Osteoblast (primary cell): ENCODE data around the gene SLC39A1. TPM values are rescaled to one million over a fixed set of nuclear protein-coding genes. Genes with fewer than 3 reads are reported as not detected.

Source experiments
- DNase-seq: peaks from one replicate; pipeline ENCODE4 v3.0.0; 2011; ENCODE audit warnings: low spot score, mixed read lengths; ENCODE audit not compliant: insufficient read length; ENCODE audit errors: missing footprints
- H2AFZ ChIP-seq: 2 replicates; pipeline ENCODE4 v1.6.0; 2011; ENCODE audit warnings: mild to moderate bottlenecking, low read length
- H3K27ac ChIP-seq: 2 replicates; pipeline ENCODE4 v1.5.1; 2011; ENCODE audit warnings: mild to moderate bottlenecking, low read depth, low read length, moderate library complexity
- H3K27me3 ChIP-seq: 2 replicates; pipeline ENCODE4 v1.6.0; 2012; ENCODE audit warnings: mild to moderate bottlenecking, control low read depth, inconsistent platforms, low read length, moderate library complexity; ENCODE audit not compliant: insufficient read depth
- H3K36me3 ChIP-seq: 2 replicates; pipeline ENCODE4 v1.5.1; 2011; ENCODE audit warnings: mild to moderate bottlenecking, low read length, control low read depth, moderate library complexity; ENCODE audit not compliant: insufficient read depth
- H3K4me1 ChIP-seq: 2 replicates; pipeline ENCODE4 v1.5.1; 2011; ENCODE audit warnings: mild to moderate bottlenecking, low read length, control low read depth, moderate library complexity; ENCODE audit not compliant: insufficient read depth
- H3K4me2 ChIP-seq: 2 replicates; pipeline ENCODE4 v1.6.0; 2011; ENCODE audit warnings: mild to moderate bottlenecking, low read length; ENCODE audit not compliant: insufficient read depth
- H3K4me3 ChIP-seq: fragments of 200-600 bp; sonication (generic); 3 replicates; pipeline ENCODE4 v1.5.1; 2012; ENCODE audit warnings: mild to moderate bottlenecking, low read length, inconsistent platforms; ENCODE audit not compliant: insufficient read depth
- H3K79me2 ChIP-seq: 2 replicates; pipeline ENCODE4 v1.6.0; 2012; ENCODE audit warnings: mild to moderate bottlenecking, low read length, control low read depth, inconsistent platforms; ENCODE audit not compliant: insufficient read depth
- H3K9me3 ChIP-seq: 2 replicates; pipeline ENCODE4 v1.5.1; 2011; ENCODE audit warnings: low read depth, low read length, control low read depth
- H4K20me1 ChIP-seq: 2 replicates; pipeline ENCODE4 v1.6.0; 2012; ENCODE audit warnings: mild to moderate bottlenecking, low read length, control low read depth; ENCODE audit not compliant: insufficient read depth
- CTCF ChIP-seq: IDR thresholded peaks from 2 replicates; pipeline ENCODE4 v1.5.1; 2011; ENCODE audit warnings: mild to moderate bottlenecking, low read depth, low read length, moderate library complexity; ENCODE audit errors: extremely low read depth
- total RNA-seq: library from RNA; depleted of rRNA; stranded (reverse); fragments of >200 nt; gene quantifications from 2 replicates; pipeline ENCODE4 v1.2.3, GENCODE V29; 2012

Gene SLC39A1
- total RNA-seq, 1 donor = 96.3 TPM

- peak; percentile 91 for DNase-seq
- Histone ChIP-seq H3K79me2 (peaks cover 31% of the 10 kb centered on the region), H3K4me1 (peaks cover 38% of the 10 kb centered on the region), H3K36me3 (peaks cover 14% of the 10 kb centered on the region), H2AFZ (peak overlapping the region; percentile 96), H3K4me2 (peak overlapping the region; percentile 95), H4K20me1 (peaks cover 7% of the 10 kb centered on the region), H3K27me3 (no peaks in the 10 kb centered on the region), H3K4me3 (peak overlapping the region; percentile 93), H3K9me3 (no peaks in the 10 kb centered on the region), H3K27ac (peak overlapping the region; percentile 93)
- TF ChIP-seq CTCF = no peak
These were observed 978 bp downstream of the SLC39A1 start for GRCh38 chr1:153962088-153963029.

- Histone ChIP-seq H3K27ac (no peak overlapping the region), H3K4me2 (peak overlapping the region; percentile 95), H3K9me3 (no peaks in the 10 kb centered on the region), H4K20me1 (peaks cover 16% of the 10 kb centered on the region), H3K27me3 (no peaks in the 10 kb centered on the region), H2AFZ (no peak overlapping the region), H3K79me2 (peaks cover 41% of the 10 kb centered on the region), H3K4me3 (no peak overlapping the region), H3K36me3 (peaks cover 14% of the 10 kb centered on the region), H3K4me1 (peaks cover 42% of the 10 kb centered on the region)
- DNase-seq = peak; percentile 14
- no peak for TF ChIP-seq CTCF
These were observed 1.9 kb downstream of the SLC39A1 start for GRCh38 chr1:153961421-153961820.

GRCh38 chr1:153960206-153960605, 3.1 kb downstream of the SLC39A1 start:
- peaks cover 37% of the 10 kb centered on the region for H3K4me1 ChIP-seq
- no peaks in the 10 kb centered on the region for H3K9me3 ChIP-seq
- peaks cover 25% of the 10 kb centered on the region for H4K20me1 ChIP-seq
- H3K36me3 ChIP-seq = peaks cover 14% of the 10 kb centered on the region
- no peak for DNase-seq
- H3K4me3 ChIP-seq = no peak overlapping the region
- H3K27ac ChIP-seq = no peak overlapping the region
- H3K79me2 ChIP-seq = peaks cover 50% of the 10 kb centered on the region
- TF ChIP-seq CTCF = no peak
- H3K4me2 ChIP-seq = no peak overlapping the region
- no peak overlapping the region for H2AFZ ChIP-seq
- H3K27me3 ChIP-seq = no peaks in the 10 kb centered on the region

GRCh38 chr1:153959454-153959853, 3.9 kb downstream of the SLC39A1 start:
- peak; percentile 31 for DNase-seq
- H3K79me2 ChIP-seq = peaks cover 58% of the 10 kb centered on the region
- H3K27me3 ChIP-seq = no peaks in the 10 kb centered on the region
- no peak overlapping the region for H3K4me3 ChIP-seq
- H3K9me3 ChIP-seq = no peaks in the 10 kb centered on the region
- no peak overlapping the region for H3K4me2 ChIP-seq
- peaks cover 17% of the 10 kb centered on the region for H3K36me3 ChIP-seq
- no peak overlapping the region for H2AFZ ChIP-seq
- H4K20me1 ChIP-seq = peaks cover 31% of the 10 kb centered on the region
- peaks cover 37% of the 10 kb centered on the region for H3K4me1 ChIP-seq
- no peak for TF ChIP-seq CTCF
- H3K27ac ChIP-seq = no peak overlapping the region
